ENCODE results near the gene ABI3BP. TPM values are rescaled to one million over a fixed set of nuclear protein-coding genes. Genes with fewer than 3 reads are reported as not detected.

Gene ABI3BP
- total and polyA plus RNA-seq, 10 of the 15 experiments (the other 5 are each of a cell fraction or from before 2014, with no cell fraction given): 0.03 to 0.42 (median 0.11) TPM; not detected in 4

DNA sequence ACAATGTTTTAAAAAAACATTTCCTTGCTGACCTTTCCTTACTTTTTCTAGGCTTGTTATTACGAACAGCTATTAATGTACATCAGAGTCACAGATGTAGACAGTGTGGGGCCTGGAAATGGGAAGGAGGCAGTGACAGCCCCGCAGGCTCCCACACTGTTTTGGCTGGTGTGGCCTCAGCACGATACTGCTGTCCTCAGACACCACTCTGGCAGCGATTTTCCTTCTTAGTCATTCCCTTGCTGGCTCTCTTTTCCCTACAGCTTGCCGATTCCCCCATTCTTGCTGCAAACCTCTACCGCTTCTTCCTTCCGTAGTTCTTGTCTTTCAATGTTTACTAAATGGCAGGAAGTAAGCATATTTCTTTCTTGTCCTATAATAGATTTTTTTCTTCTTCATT, 113.1 kb downstream of the ABI3BP start:
- H3K9me3 ChIP-seq (replicated peaks; ENCODE audit: control insufficient read depth, insufficient read depth, low read length): no peaks in the 10 kb centered on the region
- H3K27ac ChIP-seq (ENCODE audit: control insufficient read depth, insufficient read depth): no peak overlapping the region
- no peaks in the 10 kb centered on the region for H3K79me2 ChIP-seq (ENCODE audit: control insufficient read depth, insufficient read depth, low read length)
- no peak overlapping the region for H2AFZ ChIP-seq (ENCODE audit: control insufficient read depth, low read depth, low read length)
- POLR2A ChIA-PET: no interaction called here
- intact Hi-C loops (cut with micrococcal nuclease; ENCODE audit: unreplicated experiment) (no loop called here), in situ Hi-C loops (cut with MboI) (no loop called here)
- no peak overlapping the region for H3K9ac ChIP-seq (ENCODE audit: control insufficient read depth, insufficient read depth, low read length)
- RAD21 ChIA-PET (ENCODE audit: unreplicated experiment): no interaction called here
- H4K20me1 ChIP-seq (ENCODE audit: control insufficient read depth, insufficient read depth): no peaks in the 10 kb centered on the region
- BruUV-seq (replicated peaks): no TSS peak
- ATAC-seq (no peak), DNase-seq (ENCODE audit: low read depth, low spot score) (no peak), FAIRE-seq (no peak)
- no peaks in the 10 kb centered on the region for H3K27me3 ChIP-seq (replicated peaks in 1 of 2; ENCODE audit: control insufficient read depth in 2 of 2, insufficient read depth in 2 of 2, low read length in 1 of 2)
- no peak overlapping the region for H3K4me3 ChIP-seq
- no peaks in the 10 kb centered on the region for H3K4me1 ChIP-seq (ENCODE audit: control insufficient read depth, insufficient read depth, low read length)
- CTCF ChIA-PET: no interaction called here
- TF ChIP-seq CHD2 (IDR thresholded peaks at IDR 0.05; ENCODE audit: borderline replicate concordance, low read depth, low read length) (no peak), ZBED1 (IDR thresholded peaks at IDR 0.05; ENCODE audit: borderline replicate concordance) (no peak), CEBPB (IDR thresholded peaks at IDR 0.05; ENCODE audit: borderline replicate concordance in 1 of 2, low read depth in 2 of 2, low read length in 2 of 2) (no peak), STAT3 (IDR thresholded peaks at IDR 0.05; ENCODE audit: low read depth, low read length) (no peak), HDGF (IDR thresholded peaks at IDR 0.05) (no peak), SMAD1 (IDR thresholded peaks at IDR 0.05; ENCODE audit: low read depth, partially characterized antibody) (no peak), KDM1A (IDR thresholded peaks at IDR 0.05; ENCODE audit: borderline replicate concordance) (no peak), ZNF274 (IDR thresholded peaks at IDR 0.05; ENCODE audit: insufficient read depth, insufficient read length) (no peak)
- TF ChIP-seq, protein P1, sequence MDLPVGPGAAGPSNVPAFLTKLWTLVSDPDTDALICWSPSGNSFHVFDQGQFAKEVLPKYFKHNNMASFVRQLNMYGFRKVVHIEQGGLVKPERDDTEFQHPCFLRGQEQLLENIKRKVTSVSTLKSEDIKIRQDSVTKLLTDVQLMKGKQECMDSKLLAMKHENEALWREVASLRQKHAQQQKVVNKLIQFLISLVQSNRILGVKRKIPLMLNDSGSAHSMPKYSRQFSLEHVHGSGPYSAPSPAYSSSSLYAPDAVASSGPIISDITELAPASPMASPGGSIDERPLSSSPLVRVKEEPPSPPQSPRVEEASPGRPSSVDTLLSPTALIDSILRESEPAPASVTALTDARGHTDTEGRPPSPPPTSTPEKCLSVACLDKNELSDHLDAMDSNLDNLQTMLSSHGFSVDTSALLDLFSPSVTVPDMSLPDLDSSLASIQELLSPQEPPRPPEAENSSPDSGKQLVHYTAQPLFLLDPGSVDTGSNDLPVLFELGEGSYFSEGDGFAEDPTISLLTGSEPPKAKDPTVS (IDR thresholded peaks at IDR 0.05; ENCODE audit: low read depth, low read length): no peak
- H3K36me3 ChIP-seq (ENCODE audit: control insufficient read depth in 2 of 2, insufficient read depth in 2 of 2, low read length in 1 of 2): no peaks in the 10 kb centered on the region
- 39% methylated on average over 7 of the region's 7 CpGs for WGBS (ENCODE audit: insufficient coverage, insufficient replicate concordance, low lambda C conversion rate, missing lambda C conversion rate)
- SMC1A ChIA-PET (ENCODE audit: uncharacterized antibody, unreplicated experiment): interaction anchor here (1.6 kb wide), 1 partner anchor 12 kb away, joined by 3 read pairs; no protein-coding TSS in a partner anchor
- H3K4me2 ChIP-seq (ENCODE audit: control insufficient read depth, insufficient read depth): no peak overlapping the region
